ENCODE results near the gene AFF2. TPM values are rescaled to one million over a fixed set of nuclear protein-coding genes. Genes with fewer than 3 reads are reported as not detected.

Gene AFF2
- total RNA-seq, 1 donor from 2014 or later: 3.4 TPM

DNA sequence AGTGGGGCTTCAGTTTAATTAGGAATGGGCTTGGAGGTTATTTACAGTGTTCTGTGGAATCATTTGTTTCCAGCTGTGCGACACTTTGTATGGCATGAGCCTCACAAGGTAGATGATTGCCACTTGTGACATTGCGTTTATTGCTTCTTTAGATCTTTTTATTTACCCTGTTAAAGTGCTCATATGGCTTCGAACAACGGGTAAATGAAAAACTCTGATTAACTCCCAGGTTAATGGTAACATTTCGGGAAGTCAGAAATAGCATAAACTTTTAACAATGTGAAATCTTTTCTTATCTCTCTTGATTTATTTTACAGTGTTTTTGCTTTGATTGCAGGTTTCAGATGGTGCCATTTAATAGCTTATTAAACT lies 510.4 kb downstream of the AFF2 start:
- no peaks in the 10 kb centered on the region for H3K9me3 Mint-ChIP-seq
- no peak for DNase-seq
- ATAC-seq (ENCODE audit: low read depth): no peak
- no peak overlapping the region for H3K4me3 Mint-ChIP-seq
- no peaks in the 10 kb centered on the region for H3K27me3 Mint-ChIP-seq
- H3K4me1 Mint-ChIP-seq: no peaks in the 10 kb centered on the region
- TF ChIP-seq, protein P1, sequence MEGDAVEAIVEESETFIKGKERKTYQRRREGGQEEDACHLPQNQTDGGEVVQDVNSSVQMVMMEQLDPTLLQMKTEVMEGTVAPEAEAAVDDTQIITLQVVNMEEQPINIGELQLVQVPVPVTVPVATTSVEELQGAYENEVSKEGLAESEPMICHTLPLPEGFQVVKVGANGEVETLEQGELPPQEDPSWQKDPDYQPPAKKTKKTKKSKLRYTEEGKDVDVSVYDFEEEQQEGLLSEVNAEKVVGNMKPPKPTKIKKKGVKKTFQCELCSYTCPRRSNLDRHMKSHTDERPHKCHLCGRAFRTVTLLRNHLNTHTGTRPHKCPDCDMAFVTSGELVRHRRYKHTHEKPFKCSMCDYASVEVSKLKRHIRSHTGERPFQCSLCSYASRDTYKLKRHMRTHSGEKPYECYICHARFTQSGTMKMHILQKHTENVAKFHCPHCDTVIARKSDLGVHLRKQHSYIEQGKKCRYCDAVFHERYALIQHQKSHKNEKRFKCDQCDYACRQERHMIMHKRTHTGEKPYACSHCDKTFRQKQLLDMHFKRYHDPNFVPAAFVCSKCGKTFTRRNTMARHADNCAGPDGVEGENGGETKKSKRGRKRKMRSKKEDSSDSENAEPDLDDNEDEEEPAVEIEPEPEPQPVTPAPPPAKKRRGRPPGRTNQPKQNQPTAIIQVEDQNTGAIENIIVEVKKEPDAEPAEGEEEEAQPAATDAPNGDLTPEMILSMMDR (IDR thresholded peaks at IDR 0.05): no peak
- ChIA-PET POLR2A (no interaction called here), CTCF (no interaction called here)
- no peak overlapping the region for H3K27ac Mint-ChIP-seq
- H3K36me3 Mint-ChIP-seq (ENCODE audit: low read depth): no peaks in the 10 kb centered on the region
- intact Hi-C loops (cut with micrococcal nuclease): no loop called here

GRCh38 chrX:149013081-149013480 lies 512.7 kb downstream of the AFF2 start:
- no peak overlapping the region for H3K4me3 Mint-ChIP-seq
- ATAC-seq (ENCODE audit: low read depth) (no peak), DNase-seq (no peak)
- no peaks in the 10 kb centered on the region for H3K27me3 Mint-ChIP-seq
- TF ChIP-seq, protein P1 (IDR thresholded peaks at IDR 0.05): no peak
- ChIA-PET POLR2A (no interaction called here), CTCF (no interaction called here)
- no peaks in the 10 kb centered on the region for H3K36me3 Mint-ChIP-seq (ENCODE audit: low read depth)
- H3K9me3 Mint-ChIP-seq: no peaks in the 10 kb centered on the region
- no peaks in the 10 kb centered on the region for H3K4me1 Mint-ChIP-seq
- no peak overlapping the region for H3K27ac Mint-ChIP-seq
- intact Hi-C loops (cut with micrococcal nuclease): no loop called here

- no peak overlapping the region for H3K4me3 Mint-ChIP-seq
- H3K9me3 Mint-ChIP-seq: peaks cover 8% of the 10 kb centered on the region
- no peak overlapping the region for H3K27ac Mint-ChIP-seq
- ATAC-seq (ENCODE audit: low read depth) (no peak), DNase-seq (no peak)
- intact Hi-C loops (cut with micrococcal nuclease): no loop called here
- H3K4me1 Mint-ChIP-seq: no peaks in the 10 kb centered on the region
- ChIA-PET POLR2A (no interaction called here), CTCF (no interaction called here)
- H3K27me3 Mint-ChIP-seq: no peaks in the 10 kb centered on the region
- no peaks in the 10 kb centered on the region for H3K36me3 Mint-ChIP-seq (ENCODE audit: low read depth)
- TF ChIP-seq, protein P1 (IDR thresholded peaks at IDR 0.05): no peak
These were observed 520.7 kb downstream of the AFF2 start for GRCh38 chrX:149021159-149021558.

GRCh38 chrX:149022485-149022884 lies 522.1 kb downstream of the AFF2 start:
- ATAC-seq (ENCODE audit: low read depth): no peak
- Mint-ChIP-seq H3K27ac (no peak overlapping the region), H3K4me1 (no peaks in the 10 kb centered on the region), H3K4me3 (no peak overlapping the region), H3K27me3 (no peaks in the 10 kb centered on the region), H3K36me3 (ENCODE audit: low read depth) (no peaks in the 10 kb centered on the region), H3K9me3 (peaks cover 8% of the 10 kb centered on the region)
- intact Hi-C loops (cut with micrococcal nuclease): no loop called here
- CTCF ChIA-PET: no interaction called here
- no peak for DNase-seq
- TF ChIP-seq, protein P1 (IDR thresholded peaks at IDR 0.05): no peak
- POLR2A ChIA-PET: no interaction called here

- TF ChIP-seq, protein P1 (IDR thresholded peaks at IDR 0.05): no peak
- CTCF ChIA-PET: no interaction called here
- ATAC-seq (ENCODE audit: low read depth) (no peak), DNase-seq (no peak)
- no peaks in the 10 kb centered on the region for H3K4me1 Mint-ChIP-seq
- H3K27ac Mint-ChIP-seq: no peak overlapping the region
- no peaks in the 10 kb centered on the region for H3K27me3 Mint-ChIP-seq
- H3K4me3 Mint-ChIP-seq: no peak overlapping the region
- no peaks in the 10 kb centered on the region for H3K36me3 Mint-ChIP-seq (ENCODE audit: low read depth)
- intact Hi-C loops (cut with micrococcal nuclease): no loop called here
- POLR2A ChIA-PET: no interaction called here
- no peaks in the 10 kb centered on the region for H3K9me3 Mint-ChIP-seq
These were observed 532.0 kb downstream of the AFF2 start for GRCh38 chrX:149032449-149032848.
